Measurements from ENCODE around the gene TLK2.
"Not testable (repeated sequence)": the region's sequence is repeated elsewhere in the genome, so short reads cannot be mapped to it uniquely, and the experiment has no call there.

TLK2 gene

DNA sequence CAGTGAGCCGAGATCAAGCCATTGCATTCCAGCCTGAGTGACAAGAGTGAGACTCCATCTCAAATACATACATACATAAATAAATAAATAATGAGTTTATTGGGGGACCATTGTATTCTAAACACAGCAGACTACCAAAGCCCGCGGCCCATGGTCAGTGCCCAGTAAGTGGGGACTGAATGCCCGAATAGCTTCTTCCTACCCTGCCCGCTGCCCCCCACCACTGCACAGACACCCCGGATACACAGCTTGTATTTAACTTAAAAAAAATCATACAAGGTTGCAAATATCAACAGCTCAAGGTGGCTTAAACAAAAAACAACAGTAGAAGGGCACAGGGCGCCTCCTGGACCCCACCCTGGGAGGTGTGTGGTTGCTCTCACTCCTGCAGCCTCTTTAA, 22.6 kb upstream of the TLK2 start:
- Histone ChIP-seq H3K4me3 (ENCODE audit: low read depth, low read length) (no peak overlapping the region), H3K36me3 (no peaks in the 10 kb centered on the region), H3K27me3 (ENCODE audit: insufficient read depth, low read depth, severe bottlenecking) (no peaks in the 10 kb centered on the region), H3K27ac (no peak overlapping the region), H3K9me3 (ENCODE audit: severe bottlenecking) (no peaks in the 10 kb centered on the region)
- no peak for DNase-seq
- TF ChIP-seq, protein P1, sequence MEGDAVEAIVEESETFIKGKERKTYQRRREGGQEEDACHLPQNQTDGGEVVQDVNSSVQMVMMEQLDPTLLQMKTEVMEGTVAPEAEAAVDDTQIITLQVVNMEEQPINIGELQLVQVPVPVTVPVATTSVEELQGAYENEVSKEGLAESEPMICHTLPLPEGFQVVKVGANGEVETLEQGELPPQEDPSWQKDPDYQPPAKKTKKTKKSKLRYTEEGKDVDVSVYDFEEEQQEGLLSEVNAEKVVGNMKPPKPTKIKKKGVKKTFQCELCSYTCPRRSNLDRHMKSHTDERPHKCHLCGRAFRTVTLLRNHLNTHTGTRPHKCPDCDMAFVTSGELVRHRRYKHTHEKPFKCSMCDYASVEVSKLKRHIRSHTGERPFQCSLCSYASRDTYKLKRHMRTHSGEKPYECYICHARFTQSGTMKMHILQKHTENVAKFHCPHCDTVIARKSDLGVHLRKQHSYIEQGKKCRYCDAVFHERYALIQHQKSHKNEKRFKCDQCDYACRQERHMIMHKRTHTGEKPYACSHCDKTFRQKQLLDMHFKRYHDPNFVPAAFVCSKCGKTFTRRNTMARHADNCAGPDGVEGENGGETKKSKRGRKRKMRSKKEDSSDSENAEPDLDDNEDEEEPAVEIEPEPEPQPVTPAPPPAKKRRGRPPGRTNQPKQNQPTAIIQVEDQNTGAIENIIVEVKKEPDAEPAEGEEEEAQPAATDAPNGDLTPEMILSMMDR (IDR thresholded peaks at IDR 0.05; ENCODE audit: low read depth, low read length), result no peak

DNA sequence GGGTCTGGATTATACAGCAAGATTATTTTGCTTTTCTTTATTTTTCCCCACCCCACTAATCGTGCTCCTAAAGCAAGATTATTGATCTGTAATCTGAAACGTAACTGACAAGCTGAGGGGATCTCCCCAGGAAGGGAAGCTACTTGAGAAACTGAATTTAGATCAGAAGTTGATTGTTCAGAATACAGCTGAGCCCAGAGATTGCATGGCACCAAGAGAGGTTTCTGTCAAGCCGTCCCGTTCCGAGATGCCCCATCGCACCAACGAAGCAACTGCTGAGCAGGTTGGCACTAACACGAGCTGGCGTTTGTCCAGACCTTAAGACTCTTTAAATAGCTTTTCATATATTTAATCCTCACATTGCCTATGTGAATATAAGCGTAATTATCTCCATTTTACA, 20.1 kb upstream of the TLK2 start:
- not testable (repeated sequence) for H3K9me3 ChIP-seq (ENCODE audit: severe bottlenecking); H3K27me3 ChIP-seq (ENCODE audit: insufficient read depth, low read depth, severe bottlenecking); H3K36me3 ChIP-seq; H3K4me3 ChIP-seq (ENCODE audit: low read depth, low read length); DNase-seq; H3K27ac ChIP-seq

DNA sequence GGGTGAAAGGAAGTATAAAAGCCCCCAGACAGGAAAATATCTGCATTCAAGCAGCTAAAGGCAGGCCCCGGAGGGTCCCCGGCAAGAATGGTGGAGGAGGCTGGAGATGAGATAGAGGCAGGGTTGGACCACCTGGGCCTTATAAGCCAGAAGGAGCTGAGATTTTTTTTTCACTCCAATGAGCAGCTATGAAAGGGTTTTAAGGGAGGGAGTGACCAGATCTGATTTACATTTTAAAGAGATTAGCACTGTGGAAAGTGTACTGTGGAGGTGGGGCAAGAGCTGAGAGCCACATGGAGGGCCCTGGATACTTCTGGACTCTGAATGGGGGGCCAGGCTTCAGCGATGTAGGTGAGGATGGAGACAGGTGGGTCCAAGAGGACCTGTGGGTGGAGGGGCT, 14.2 kb upstream of the TLK2 start:
- H3K27me3 ChIP-seq (ENCODE audit: insufficient read depth, low read depth, severe bottlenecking), result not testable (repeated sequence)

DNA sequence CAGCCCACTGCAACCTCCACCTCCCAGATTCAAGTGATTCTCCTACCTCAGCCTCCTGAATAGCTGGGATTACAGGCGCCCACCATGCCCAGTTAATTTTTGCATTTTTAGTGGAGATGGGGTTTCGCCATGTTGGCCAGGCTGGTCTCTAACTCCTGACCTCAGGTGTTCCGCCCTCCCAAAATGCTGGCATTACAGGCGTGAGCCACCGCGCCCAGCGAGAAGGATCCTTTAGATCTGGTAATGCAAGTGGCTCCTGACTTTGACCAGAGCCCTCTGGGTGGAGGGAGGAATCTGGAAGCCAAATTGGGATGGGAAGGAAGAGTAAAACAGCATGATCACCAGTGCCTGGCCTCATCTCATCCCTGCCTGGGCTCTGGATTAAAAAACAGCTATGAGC, 13.4 kb upstream of the TLK2 start:
- H3K9me3 ChIP-seq (ENCODE audit: severe bottlenecking); H3K36me3 ChIP-seq; H3K27me3 ChIP-seq (ENCODE audit: insufficient read depth, low read depth, severe bottlenecking); DNase-seq; H3K27ac ChIP-seq; H3K4me3 ChIP-seq (ENCODE audit: low read depth, low read length): not testable (repeated sequence)

More for the DNA sequence above, 14.2 kb upstream of the TLK2 start:
- not testable (repeated sequence) for H3K4me3 ChIP-seq (ENCODE audit: low read depth, low read length); DNase-seq; H3K9me3 ChIP-seq (ENCODE audit: severe bottlenecking); H3K27ac ChIP-seq; H3K36me3 ChIP-seq

DNA sequence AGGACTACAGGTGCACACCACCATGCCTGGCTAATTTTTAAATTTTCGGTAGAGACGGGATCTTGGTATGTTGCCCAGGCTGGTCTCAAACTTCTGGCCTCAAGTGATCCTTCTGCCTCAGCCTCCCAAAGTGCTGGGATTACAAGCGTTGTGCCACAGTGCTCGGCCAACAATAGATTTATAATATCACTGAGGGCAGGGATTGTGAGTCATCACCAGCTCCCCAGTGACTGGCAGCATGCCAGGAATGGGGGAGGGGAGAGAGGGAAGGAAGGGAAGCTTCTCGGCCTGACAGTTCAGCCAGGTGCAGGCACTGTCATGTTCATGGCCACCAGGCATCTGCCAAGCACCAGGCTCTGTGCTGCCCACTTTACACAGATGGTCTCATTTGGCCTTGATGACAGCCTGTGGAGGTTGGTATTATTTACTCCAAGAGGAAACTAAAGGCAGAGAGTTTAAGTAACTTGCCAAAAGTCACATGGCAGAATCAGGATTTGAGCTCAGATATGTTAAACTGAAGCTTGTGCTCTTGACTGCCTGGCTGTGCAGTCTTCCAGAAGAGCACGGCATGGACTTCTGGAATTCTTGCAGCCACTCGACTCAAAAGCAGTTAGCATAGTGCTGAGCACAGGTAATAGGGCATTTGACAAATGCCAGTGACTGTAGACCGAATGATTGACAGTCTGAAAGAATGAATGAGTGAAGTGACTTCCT, 7.8 kb upstream of the TLK2 start:
- H3K4me3 ChIP-seq (ENCODE audit: low read depth, low read length); H3K27ac ChIP-seq; H3K27me3 ChIP-seq (ENCODE audit: insufficient read depth, low read depth, severe bottlenecking); H3K36me3 ChIP-seq; H3K9me3 ChIP-seq (ENCODE audit: severe bottlenecking): not testable (repeated sequence)
- peak; percentile 59 for DNase-seq

DNA sequence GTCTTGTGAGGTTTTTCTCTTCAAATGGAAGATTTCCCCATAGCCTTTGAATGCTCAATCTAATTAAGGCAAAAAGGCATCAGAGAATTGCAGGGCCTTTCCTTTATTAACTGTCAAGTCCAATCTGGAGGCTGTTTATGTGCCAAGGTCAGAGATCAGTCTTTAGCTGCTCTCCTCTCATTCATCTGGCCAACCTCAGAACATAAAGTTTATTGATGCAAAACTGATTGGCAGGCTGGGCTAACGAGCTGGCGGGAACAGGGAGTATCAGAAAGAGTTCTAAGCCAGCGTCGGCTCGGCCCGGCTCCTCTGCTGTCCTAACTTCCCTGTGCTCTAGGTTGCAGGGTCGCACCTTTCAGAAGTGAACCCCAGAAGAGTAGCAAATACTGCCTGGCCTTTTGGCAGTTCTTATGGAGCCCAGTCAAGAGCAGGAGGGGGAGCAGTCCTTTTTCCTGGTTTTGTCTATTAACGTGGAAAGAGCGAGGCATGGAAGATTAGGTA, 7.2 kb upstream of the TLK2 start:
- not testable (repeated sequence) for H3K36me3 ChIP-seq; H3K27me3 ChIP-seq (ENCODE audit: insufficient read depth, low read depth, severe bottlenecking); H3K27ac ChIP-seq; H3K9me3 ChIP-seq (ENCODE audit: severe bottlenecking); DNase-seq; H3K4me3 ChIP-seq (ENCODE audit: low read depth, low read length)

DNA sequence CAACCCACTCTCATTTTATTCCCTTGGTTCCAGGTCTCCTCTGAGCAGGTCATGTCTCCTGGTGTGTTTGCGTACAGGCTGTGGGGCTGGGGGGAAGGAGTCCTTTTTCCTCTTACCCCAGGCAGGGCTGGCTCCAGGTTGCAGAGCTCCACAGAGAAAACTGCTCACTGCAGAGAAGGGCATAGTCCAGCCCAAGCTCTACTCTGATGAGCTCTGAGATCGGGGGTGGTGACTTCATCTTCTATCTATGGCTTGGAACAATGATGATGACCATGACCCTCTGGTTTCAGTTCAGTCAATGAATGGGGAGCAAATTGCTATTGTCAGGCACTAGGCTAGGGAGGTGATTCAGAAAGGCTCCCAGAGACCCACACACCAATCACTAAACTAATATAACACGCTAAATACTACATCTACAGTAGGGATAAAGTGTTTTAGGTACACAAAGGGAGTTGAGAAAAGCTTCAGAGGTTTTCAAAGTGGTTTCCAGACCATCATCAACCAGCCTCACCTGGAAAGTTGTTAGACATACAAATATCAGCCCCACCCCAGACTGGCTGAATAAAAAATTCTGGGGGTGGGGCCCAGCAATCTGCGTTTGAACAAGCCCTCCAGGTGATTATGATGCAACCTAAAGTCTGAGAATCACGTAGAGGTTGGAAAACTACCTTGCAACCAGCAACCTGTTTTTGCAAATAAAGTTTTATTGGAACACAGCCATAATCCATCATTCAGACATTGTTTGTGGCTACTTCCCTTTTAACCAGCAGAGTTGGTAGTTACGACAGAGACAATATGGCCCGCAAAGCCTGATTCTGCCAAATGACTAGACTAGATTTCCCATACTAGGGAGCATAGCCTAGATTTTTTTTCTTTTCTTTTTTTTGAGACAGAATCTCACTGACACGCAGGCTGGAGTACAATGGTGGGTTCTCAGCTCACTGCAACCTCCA, 5.3 kb upstream of the TLK2 start:
- H3K27ac ChIP-seq; DNase-seq; H3K9me3 ChIP-seq (ENCODE audit: severe bottlenecking); H3K4me3 ChIP-seq (ENCODE audit: low read depth, low read length); H3K36me3 ChIP-seq; H3K27me3 ChIP-seq (ENCODE audit: insufficient read depth, low read depth, severe bottlenecking): not testable (repeated sequence)

DNA sequence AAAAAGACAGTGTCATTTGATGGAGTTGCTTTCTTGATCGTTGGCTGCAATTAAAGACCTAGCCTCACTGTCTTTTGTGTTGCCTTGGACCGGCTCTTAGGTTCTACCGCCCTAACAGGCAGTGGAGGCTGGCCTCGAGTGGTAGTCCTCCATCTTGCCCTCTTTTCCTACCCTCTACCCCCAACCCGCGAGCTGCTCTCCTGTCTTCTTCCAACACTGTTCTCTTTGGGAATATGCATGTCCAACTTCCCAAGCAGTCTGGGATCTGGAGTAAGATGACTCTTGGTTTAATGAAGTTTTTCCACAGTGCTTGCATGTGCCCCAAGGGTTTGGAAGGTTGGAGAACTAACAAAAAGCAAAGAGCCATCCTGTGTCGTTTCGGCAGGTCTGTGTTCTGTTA, 1.5 kb upstream of the TLK2 start:
- H3K4me3 ChIP-seq (ENCODE audit: low read depth, low read length); H3K9me3 ChIP-seq (ENCODE audit: severe bottlenecking); H3K27me3 ChIP-seq (ENCODE audit: insufficient read depth, low read depth, severe bottlenecking); H3K36me3 ChIP-seq; H3K27ac ChIP-seq; DNase-seq: not testable (repeated sequence)

DNA sequence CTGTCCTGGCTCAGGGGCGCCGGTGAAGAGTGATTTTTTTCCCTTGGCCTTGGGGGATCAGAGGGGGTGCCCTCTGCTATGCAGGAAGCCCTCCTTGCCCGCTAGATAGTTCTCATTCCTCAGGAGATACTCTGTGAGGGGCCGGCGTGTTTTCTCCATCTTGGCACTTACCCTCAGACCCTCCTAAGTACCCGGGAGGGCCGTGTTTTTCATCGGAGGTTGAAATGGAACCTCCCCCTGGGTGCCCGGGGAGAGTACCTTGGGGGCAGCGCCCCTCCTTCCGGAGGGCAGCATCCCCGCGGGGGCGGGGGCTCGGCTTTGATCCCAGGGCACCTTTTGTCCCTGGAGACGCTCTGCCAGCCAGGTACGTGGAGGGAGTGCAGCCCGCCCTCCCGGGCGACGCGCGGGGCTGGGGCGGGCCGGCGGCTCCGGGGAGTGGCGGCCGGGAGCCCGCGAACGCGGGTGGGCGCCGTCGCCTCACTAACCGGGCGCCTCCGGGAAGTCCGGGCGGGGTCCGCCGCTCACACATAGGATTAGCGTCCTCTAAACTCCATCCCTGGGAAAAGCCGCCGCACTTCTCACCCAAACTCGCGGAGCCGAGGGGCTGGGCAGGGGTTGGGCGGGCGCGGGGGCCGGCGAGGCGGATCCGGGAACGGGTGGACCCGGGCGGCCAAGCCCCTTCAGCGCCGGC, 762 bp upstream of the TLK2 start:
- peak overlapping the region; percentile 67 for H3K27ac ChIP-seq
- H3K9me3 ChIP-seq (ENCODE audit: severe bottlenecking); H3K27me3 ChIP-seq (ENCODE audit: insufficient read depth, low read depth, severe bottlenecking): not testable (repeated sequence)
- peaks cover 14% of the 10 kb centered on the region for H3K36me3 ChIP-seq
- DNase-seq, result peak; percentile 71
- H3K4me3 ChIP-seq (ENCODE audit: low read depth, low read length), result peak overlapping the region; percentile 67

DNA sequence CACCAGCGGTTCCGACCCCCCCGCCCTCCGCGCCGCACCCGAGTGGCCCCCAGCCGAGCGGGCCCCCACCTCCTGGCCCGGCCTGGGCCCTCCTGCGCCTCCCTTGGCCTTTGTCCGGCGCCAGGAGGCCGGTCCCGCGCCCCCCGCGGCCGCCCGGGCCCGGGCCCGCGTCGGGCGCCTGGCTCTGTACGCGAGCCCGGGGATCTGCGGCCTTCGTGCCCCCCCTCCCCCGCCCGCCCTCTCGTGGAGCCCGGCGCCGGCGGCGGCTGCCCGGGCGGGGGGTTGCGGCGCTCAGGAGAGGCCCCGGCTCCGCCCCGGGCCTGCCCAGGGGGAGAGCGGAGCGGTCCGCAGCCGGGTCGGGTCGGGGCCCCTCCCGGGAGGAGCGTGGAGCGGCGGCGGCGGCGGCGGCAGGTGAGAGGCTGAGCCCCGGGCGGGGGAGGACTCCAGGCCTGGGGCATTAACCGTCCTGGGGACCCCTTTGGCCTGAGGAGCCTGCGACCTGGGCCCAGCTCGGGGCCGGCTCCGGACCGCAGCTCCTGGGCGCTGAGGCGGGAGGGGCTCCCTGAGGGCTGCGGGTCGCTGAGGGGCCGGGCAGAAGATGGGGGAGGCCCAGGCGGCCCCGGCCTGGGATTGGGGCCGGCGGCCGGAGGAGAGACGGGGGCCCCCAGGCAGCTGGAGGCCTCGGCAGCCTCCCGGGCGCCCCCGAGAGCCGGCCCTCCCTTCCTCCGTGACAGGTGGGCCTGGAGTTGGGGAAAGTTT, 434 bp downstream of the TLK2 start:
- H3K27ac ChIP-seq, result peak overlapping the region; percentile 93
- H3K36me3 ChIP-seq, result peaks cover 19% of the 10 kb centered on the region
- H3K4me3 ChIP-seq (ENCODE audit: low read depth, low read length), result peak overlapping the region; percentile 89
- DNase-seq, result peak; percentile 41
- H3K9me3 ChIP-seq (ENCODE audit: severe bottlenecking); H3K27me3 ChIP-seq (ENCODE audit: insufficient read depth, low read depth, severe bottlenecking): not testable (repeated sequence)

DNA sequence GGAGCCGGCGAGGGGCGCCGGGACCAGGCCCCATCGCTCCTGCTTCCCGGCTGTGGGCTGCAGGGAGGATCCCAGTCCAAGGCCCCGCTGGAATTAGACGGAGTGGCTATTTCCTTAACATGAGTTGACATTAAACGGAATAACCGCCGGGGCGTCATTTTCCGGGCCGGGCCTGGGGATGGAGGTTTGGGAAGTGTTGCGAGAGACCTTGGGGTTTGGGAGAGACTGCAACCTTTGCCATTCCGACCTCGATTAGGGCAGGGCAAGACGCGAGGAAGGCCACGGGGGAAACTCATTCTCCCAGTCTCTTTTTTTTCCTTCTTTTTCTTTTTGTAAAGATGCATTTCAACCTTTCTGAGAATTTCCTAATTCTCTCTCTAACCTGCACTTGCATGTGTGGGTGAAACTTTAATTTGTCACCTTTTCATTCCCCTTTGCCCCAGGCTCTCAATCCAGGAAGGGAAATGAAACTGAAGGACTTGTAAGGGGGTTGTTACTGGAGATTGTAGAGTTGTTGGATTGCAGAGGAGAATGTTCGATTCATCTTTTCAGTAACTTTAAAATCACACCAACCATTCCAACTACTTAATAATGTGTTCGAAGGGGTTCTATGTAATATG, 1.1 kb downstream of the TLK2 start:
- peaks cover 23% of the 10 kb centered on the region for H3K36me3 ChIP-seq

DNA sequence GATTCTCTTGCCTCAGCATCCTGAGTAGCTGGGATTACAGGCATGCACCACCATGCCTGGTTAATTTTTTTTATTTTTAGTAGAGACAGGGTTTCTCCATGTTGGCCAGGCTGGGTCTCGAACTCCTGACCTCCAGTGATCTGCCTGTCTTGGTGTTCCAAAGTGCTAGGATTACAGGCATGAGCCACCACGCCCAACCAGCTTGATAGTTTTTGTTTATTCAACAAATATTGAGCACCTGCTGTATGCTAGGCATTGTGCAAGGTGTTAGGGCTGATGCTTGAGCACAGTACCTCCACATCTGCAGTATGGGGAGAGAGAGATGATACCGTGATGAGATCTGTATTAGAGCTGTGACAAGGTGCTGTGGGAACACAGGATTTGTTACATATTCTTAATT, 3.9 kb downstream of the TLK2 start:
- not testable (repeated sequence) for H3K4me3 ChIP-seq (ENCODE audit: low read depth, low read length); H3K27ac ChIP-seq; DNase-seq; H3K27me3 ChIP-seq (ENCODE audit: insufficient read depth, low read depth, severe bottlenecking); H3K9me3 ChIP-seq (ENCODE audit: severe bottlenecking)
- H3K36me3 ChIP-seq, result peaks cover 33% of the 10 kb centered on the region

More for the DNA sequence above, 1.1 kb downstream of the TLK2 start:
- not testable (repeated sequence) for H3K9me3 ChIP-seq (ENCODE audit: severe bottlenecking); H3K27me3 ChIP-seq (ENCODE audit: insufficient read depth, low read depth, severe bottlenecking)
- H3K4me3 ChIP-seq (ENCODE audit: low read depth, low read length), result peak overlapping the region; percentile 89
- H3K27ac ChIP-seq, result peak overlapping the region; percentile 93
- DNase-seq, result peak; percentile 41

Data from WERI-Rb-1 (cell line).